SK-N-SH (cell line): ENCODE data around the gene ARHGEF10L. TPM values are rescaled to one million over a fixed set of nuclear protein-coding genes. Genes with fewer than 3 reads are reported as not detected.

Source experiments
- CTCF ChIA-PET: fragments of 300-600, 350-600 bp; formaldehyde crosslinking; extraction: SDS; loops from one replicate; lab custom pipeline; 2021; lab: Yijun Ruan, JAX
- POLR2A ChIA-PET: fragments of 350-600 bp; sonication (Branson Sonifier 250); formaldehyde crosslinking; extraction: SDS; loops from one replicate; lab custom pipeline; 2020; ENCODE audit warnings: antibody characterized with exemption, inconsistent platforms; lab: Yijun Ruan, JAX
- DNase-seq: peaks from one replicate; pipeline ENCODE4 v3.0.0; 2012
- H2AFZ ChIP-seq: fragments of 200-600 bp; sonication (generic); 2 replicates; pipeline ENCODE4 v1.8.1; 2016; ENCODE audit warnings: antibody characterized with exemption, mild to moderate bottlenecking, low read depth
- H3F3A ChIP-seq: fragments of 200-600 bp; sonication (generic); replicated peaks from 2 replicates; pipeline ENCODE3; 2016; ENCODE audit warnings: antibody characterized with exemption, mild to moderate bottlenecking; ENCODE audit not compliant: insufficient read depth
- H3K27ac ChIP-seq, 2 experiments: fragments of 200-500 bp in 1 of 2; fragments of 200-600 bp in 1 of 2; sonication (Bioruptor generic) in 1 of 2; sonication (generic), shearing (Covaris generic) in 1 of 2; 2 replicates each; pipeline versions ENCODE4 v1.5.1 to v1.6.1; 2014 to 2016; ENCODE audit warnings: low read depth in 2 of 2, inconsistent platforms in 1 of 2, low read length in 1 of 2, mild to moderate bottlenecking in 1 of 2, mixed read lengths in 1 of 2
- H3K27me3 ChIP-seq: fragments of 200-600 bp; sonication (generic), shearing (Covaris generic); 2 replicates; pipeline ENCODE4 v1.6.1; 2016; ENCODE audit warnings: mixed run types; ENCODE audit not compliant: insufficient read depth
- H3K36me3 ChIP-seq, 2 experiments: fragments of 200-500 bp in 1 of 2; fragments of 200-600 bp in 1 of 2; sonication (Bioruptor generic) in 1 of 2; sonication (generic) in 1 of 2; replicated peaks in 1 of 2; 2 replicates each; pipeline versions ENCODE3 to v1.5.1; 2014 to 2016; ENCODE audit warnings: low read length in 1 of 2, mild to moderate bottlenecking in 1 of 2; ENCODE audit not compliant: insufficient read depth in 2 of 2, control insufficient read depth in 1 of 2
- H3K4me1 ChIP-seq, 2 experiments: fragments of 200-500 bp in 1 of 2; fragments of 200-600 bp in 1 of 2; sonication (Bioruptor generic) in 1 of 2; sonication (generic), shearing (Covaris generic) in 1 of 2; 2 replicates each; pipeline versions ENCODE4 v1.5.1 to v1.6.1; 2014 to 2016; ENCODE audit warnings: low read depth in 1 of 2, low read length in 1 of 2, mixed run types in 1 of 2; ENCODE audit not compliant: insufficient read depth in 2 of 2, control insufficient read depth in 1 of 2
- H3K4me2 ChIP-seq: fragments of 200-600 bp; sonication (generic), shearing (Covaris generic); 2 replicates; pipeline ENCODE4 v1.6.1; 2017; ENCODE audit warnings: mixed run types
- H3K4me3 ChIP-seq, 2 experiments: fragments of 200-500 bp in 1 of 2; fragments of 200-600 bp in 1 of 2; sonication (Bioruptor generic) in 1 of 2; sonication (generic), shearing (Covaris generic) in 1 of 2; 2 replicates each; pipeline versions ENCODE4 v1.5.1 to v1.8.1; 2014 to 2016; ENCODE audit warnings: low read depth in 2 of 2, inconsistent platforms in 1 of 2, low read length in 1 of 2, mild to moderate bottlenecking in 1 of 2, mixed read lengths in 1 of 2, moderate library complexity in 1 of 2
- H3K79me2 ChIP-seq: fragments of 200-600 bp; sonication (generic); 2 replicates; pipeline ENCODE4 v1.8.1; 2017; ENCODE audit warnings: mild to moderate bottlenecking; ENCODE audit not compliant: insufficient read depth
- H3K9ac ChIP-seq: fragments of 200-600 bp; sonication (generic); 2 replicates; pipeline ENCODE4 v1.6.1; 2017; ENCODE audit warnings: mixed run types
- H3K9me2 ChIP-seq: fragments of 200-600 bp; sonication (generic); 2 replicates; pipeline ENCODE4 v1.6.1; 2017; ENCODE audit warnings: mixed run types
- H3K9me3 ChIP-seq: fragments of 200-600 bp; sonication (generic); 2 replicates; pipeline ENCODE4 v1.6.1; 2017; ENCODE audit warnings: mixed run types, mild to moderate bottlenecking, moderate library complexity
- H4K20me1 ChIP-seq: fragments of 200-600 bp; sonication (generic); 2 replicates; pipeline ENCODE4 v1.6.1; 2017; ENCODE audit warnings: mild to moderate bottlenecking, mixed run types; ENCODE audit not compliant: insufficient read depth
- ELF1 ChIP-seq: IDR thresholded peaks from 2 replicates; pipeline ENCODE4 v1.4.0; 2012
- EP300 ChIP-seq, 2 experiments: IDR thresholded peaks; 2 replicates each; pipeline versions ENCODE4 v1.4.0 to v1.6.1; 2012; ENCODE audit warnings: borderline replicate concordance in 1 of 2, low read depth in 1 of 2, low read length in 1 of 2
- FOSL2 ChIP-seq: IDR thresholded peaks from 2 replicates; pipeline ENCODE4 v1.4.0; 2012; ENCODE audit warnings: low read depth, mild to moderate bottlenecking, moderate library complexity, borderline replicate concordance
- FOXJ3 ChIP-seq: sonication (generic); formaldehyde crosslinking; IDR thresholded peaks from 2 replicates; pipeline ENCODE4 v1.5.1; 2020; ENCODE audit warnings: mild to moderate bottlenecking, missing genetic modification reagents
- FOXM1 ChIP-seq: IDR thresholded peaks from 2 replicates; pipeline ENCODE4 v1.4.0; 2012; ENCODE audit warnings: low read depth, mild to moderate bottlenecking
- GABPA ChIP-seq: IDR thresholded peaks from 2 replicates; pipeline ENCODE4 v1.4.0; 2012; ENCODE audit warnings: low read depth, mild to moderate bottlenecking
- JUND ChIP-seq: IDR thresholded peaks from 2 replicates; pipeline ENCODE4 v1.4.0; 2012
- MEF2A ChIP-seq: IDR thresholded peaks from 2 replicates; pipeline ENCODE4 v1.4.0; 2012; ENCODE audit warnings: low read depth, borderline replicate concordance
- NFIC ChIP-seq: IDR thresholded peaks from 2 replicates; pipeline ENCODE4 v1.4.0; 2012; ENCODE audit warnings: borderline replicate concordance
- NRF1 ChIP-seq: IDR thresholded peaks from 2 replicates; pipeline ENCODE4 v1.6.1; 2012; ENCODE audit warnings: low read depth, mild to moderate bottlenecking, low read length
- PBX3 ChIP-seq: IDR thresholded peaks from 2 replicates; pipeline ENCODE4; 2012
- POLR2AphosphoS5 ChIP-seq: IDR thresholded peaks from 2 replicates; pipeline ENCODE4 v1.6.1; 2012; ENCODE audit warnings: low read depth, low read length
- RAD21 ChIP-seq: IDR thresholded peaks from 2 replicates; pipeline ENCODE4 v1.6.1; 2012; ENCODE audit warnings: mild to moderate bottlenecking, low read length
- REST ChIP-seq: IDR thresholded peaks from 2 replicates; pipeline ENCODE4 v1.6.1; 2012; ENCODE audit warnings: mild to moderate bottlenecking, low read depth, low read length, moderate library complexity
- SIN3A ChIP-seq: IDR thresholded peaks from 2 replicates; pipeline ENCODE4 v1.6.1; 2012; ENCODE audit warnings: low read depth, mild to moderate bottlenecking, low read length, moderate library complexity, borderline replicate concordance
- TAF1 ChIP-seq: IDR thresholded peaks from 2 replicates; pipeline ENCODE4 v1.6.1; 2012; ENCODE audit warnings: low read depth, mild to moderate bottlenecking, low read length, moderate library complexity, borderline replicate concordance
- TEAD4 ChIP-seq: IDR thresholded peaks from 2 replicates; pipeline ENCODE4 v1.4.0; 2012; ENCODE audit warnings: mild to moderate bottlenecking, borderline replicate concordance; ENCODE audit not compliant: insufficient read depth
- YY1 ChIP-seq: IDR thresholded peaks from 2 replicates; pipeline ENCODE4 v1.4.0; 2012; ENCODE audit warnings: low read depth, mild to moderate bottlenecking
- WGBS: methylation state at CpG from one replicate; pipeline ENCODE4 v1.1.6; 2017; ENCODE audit warnings: low lambda C conversion rate; 5-methylcytosine and 5-hydroxymethylcytosine counted together
- polyA plus RNA-seq, 3 experiments: library from polyadenylated mRNA; depleted of rRNA; stranded (reverse); fragments of >200 nt; gene quantifications; 2 replicates each; pipeline ENCODE4 v1.2.3, GENCODE V29; 2012
- TF ChIP-seq, protein P1 (sequence below): fragments of 150-350 bp; IDR thresholded peaks from 2 replicates; pipeline ENCODE4 v1.6.1; 2016; ENCODE audit warnings: mild to moderate bottlenecking, low read depth, low read length
- TF ChIP-seq, protein P2 (sequence below): fragments of 150-350 bp; IDR thresholded peaks from 2 replicates; pipeline ENCODE4 v1.6.1; 2017; ENCODE audit warnings: antibody characterized with exemption, low read length, low read depth, borderline replicate concordance

The ARHGEF10L gene
- polyA plus RNA-seq, 1 of the 3 experiments (the other 2 are of a cell fraction), result 12.5 TPM

- no peak overlapping the region for H2AFZ ChIP-seq
- WGBS, result 99% methylated on average over 5 of the region's 5 CpGs
- H4K20me1 ChIP-seq, result no peaks in the 10 kb centered on the region
- ChIA-PET POLR2A (no interaction called here), CTCF (interaction anchor here (0.7 to 38.1 kb wide), 5 partner anchors 10 to 275 kb away, joined by 3 to 707 read pairs (median 4); no protein-coding TSS in a partner anchor)
- H3K9me2 ChIP-seq, result no peaks in the 10 kb centered on the region
- DNase-seq, result no peak
- no peaks in the 10 kb centered on the region for H3K79me2 ChIP-seq
- no peak overlapping the region for H3K4me3 ChIP-seq
- peaks cover 0 to 74% of the 10 kb centered on the region in 2 experiments; a peak in 2 of 4 replicates for H3K4me1 ChIP-seq
- peaks cover 0 to 9% of the 10 kb centered on the region in 2 experiments for H3K36me3 ChIP-seq
- H3K27ac ChIP-seq, result no peak overlapping the region
- TF ChIP-seq ELF1 (no peak), SIN3A (no peak), NRF1 (no peak), POLR2AphosphoS5 (no peak), FOSL2 (no peak), FOXM1 (no peak), JUND (no peak), PBX3 (no peak), GABPA (no peak), FOXJ3 (no peak), YY1 (no peak), EP300 (IDR thresholded peaks at IDR 0.05; ENCODE audit: borderline replicate concordance in 1 of 2, low read depth in 1 of 2, low read length in 1 of 2) (no peak), MEF2A (no peak), TEAD4 (no peak), RAD21 (no peak), NFIC (no peak), TAF1 (no peak), REST (no peak)
- TF ChIP-seq, protein P1, sequence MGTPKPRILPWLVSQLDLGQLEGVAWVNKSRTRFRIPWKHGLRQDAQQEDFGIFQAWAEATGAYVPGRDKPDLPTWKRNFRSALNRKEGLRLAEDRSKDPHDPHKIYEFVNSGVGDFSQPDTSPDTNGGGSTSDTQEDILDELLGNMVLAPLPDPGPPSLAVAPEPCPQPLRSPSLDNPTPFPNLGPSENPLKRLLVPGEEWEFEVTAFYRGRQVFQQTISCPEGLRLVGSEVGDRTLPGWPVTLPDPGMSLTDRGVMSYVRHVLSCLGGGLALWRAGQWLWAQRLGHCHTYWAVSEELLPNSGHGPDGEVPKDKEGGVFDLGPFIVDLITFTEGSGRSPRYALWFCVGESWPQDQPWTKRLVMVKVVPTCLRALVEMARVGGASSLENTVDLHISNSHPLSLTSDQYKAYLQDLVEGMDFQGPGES, result no peak
- TF ChIP-seq, protein P2, sequence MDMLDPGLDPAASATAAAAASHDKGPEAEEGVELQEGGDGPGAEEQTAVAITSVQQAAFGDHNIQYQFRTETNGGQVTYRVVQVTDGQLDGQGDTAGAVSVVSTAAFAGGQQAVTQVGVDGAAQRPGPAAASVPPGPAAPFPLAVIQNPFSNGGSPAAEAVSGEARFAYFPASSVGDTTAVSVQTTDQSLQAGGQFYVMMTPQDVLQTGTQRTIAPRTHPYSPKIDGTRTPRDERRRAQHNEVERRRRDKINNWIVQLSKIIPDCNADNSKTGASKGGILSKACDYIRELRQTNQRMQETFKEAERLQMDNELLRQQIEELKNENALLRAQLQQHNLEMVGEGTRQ, result no peak
- H3K9me3 ChIP-seq, result no peaks in the 10 kb centered on the region
- no peaks in the 10 kb centered on the region for H3K27me3 ChIP-seq
- no peak overlapping the region for H3K9ac ChIP-seq
- H3F3A ChIP-seq, result no peaks in the 10 kb centered on the region
- H3K4me2 ChIP-seq, result no peak overlapping the region
These were observed 60.4 kb downstream of the ARHGEF10L start for GRCh38 chr1:17599954-17600300.
